Right ventricle myocardium superior (tissue), 1 donor: ENCODE results near the gene FOXN3. TPM values are rescaled to one million over a fixed set of nuclear protein-coding genes. Genes with fewer than 3 reads are reported as not detected.

Experiments
- ATAC-seq: fragments of 200-7000 bp; cut with Tn5 transposase; one replicate; pipeline ENCODE4 v1.9.1; 2020; ENCODE audit warnings: mild to moderate bottlenecking; ENCODE audit not compliant: poor library complexity
- DNase-seq: peaks from one replicate; pipeline ENCODE4 v3.0.0-alpha.2; 2020
- intact Hi-C: fragments of 100-400 bp; cut with DNase I; formaldehyde crosslinking; loops from one replicate; pipeline ENCODE4 v1.11.2; 2022
- total RNA-seq: library from RNA; stranded (reverse); fragmentation: NEBNext Ultra II Directional; extraction: Animal tissue kit (Norgen Biotek cat#: 25700); gene quantifications from one replicate; pipeline ENCODE4 v1.2.1, GENCODE V29; 2021
- donor health status: DM: no; HTN: yes; CAD: no; lungs with severe emphysema.

FOXN3 gene
- total RNA-seq, 1 donor from 2014 or later = 122 TPM

GRCh38 chr14:89325299-89325883 lies 91.6 kb downstream of the FOXN3 start:
- intact Hi-C loops = no loop called here
- ATAC-seq = no peak
- no peak for DNase-seq

GRCh38 chr14:89324501-89325298 lies 92.3 kb downstream of the FOXN3 start:
- no peak for DNase-seq
- intact Hi-C loops = no loop called here
- ATAC-seq = no peak

GRCh38 chr14:89320381-89321000 lies 96.5 kb downstream of the FOXN3 start:
- intact Hi-C loops = no loop called here

GRCh38 chr14:89319687-89320086 lies 97.3 kb downstream of the FOXN3 start:
- DNase-seq = no peak
- intact Hi-C loops = no loop called here
- no peak for ATAC-seq

More at GRCh38 chr14:89320381-89321000, 96.5 kb downstream of the FOXN3 start:
- ATAC-seq = no peak
- DNase-seq = no peak

- no peak for DNase-seq
- ATAC-seq = no peak
- intact Hi-C loops = no loop called here
These were observed 99.9 kb downstream of the FOXN3 start for GRCh38 chr14:89317051-89317691.

GRCh38 chr14:89315493-89316470 lies 101.3 kb downstream of the FOXN3 start:
- DNase-seq (no peak), ATAC-seq (no peak)
- intact Hi-C loops = no loop called here

GRCh38 chr14:89314274-89314673 lies 102.8 kb downstream of the FOXN3 start:
- intact Hi-C loops = no loop called here
- no peak for DNase-seq

GRCh38 chr14:89312932-89313331 lies 104.1 kb downstream of the FOXN3 start:
- ATAC-seq (no peak), DNase-seq (no peak)
- intact Hi-C loops = no loop called here

More at GRCh38 chr14:89314274-89314673, 102.8 kb downstream of the FOXN3 start:
- no peak for ATAC-seq

GRCh38 chr14:89310211-89310610 lies 106.8 kb downstream of the FOXN3 start:
- ATAC-seq = no peak
- no peak for DNase-seq

GRCh38 chr14:89309670-89310177 lies 107.3 kb downstream of the FOXN3 start:
- no peak for ATAC-seq
- intact Hi-C loops = loop anchor here (10.0 kb wide), 1 partner anchor 105 kb away; the partner anchor contains the start of gene FOXN3
- DNase-seq = no peak

More at GRCh38 chr14:89310211-89310610, 106.8 kb downstream of the FOXN3 start:
- intact Hi-C loops = no loop called here

- intact Hi-C loops = loop anchor here (10.0 kb wide), 1 partner anchor 106 kb away; the partner anchor contains the start of gene FOXN3
- ATAC-seq (no peak), DNase-seq (no peak)
These were observed 108.6 kb downstream of the FOXN3 start for GRCh38 chr14:89308232-89308959.

- intact Hi-C loops = loop anchor here (10.0 kb wide), 1 partner anchor 107 kb away; the partner anchor contains the start of gene FOXN3
- ATAC-seq (no peak), DNase-seq (no peak)
These were observed 109.6 kb downstream of the FOXN3 start for GRCh38 chr14:89307409-89307808.

- intact Hi-C loops = loop anchor here (10.0 kb wide), 1 partner anchor 110 kb away; the partner anchor contains the start of gene FOXN3
- peak; percentile 54 for DNase-seq
These were observed 111.9 kb downstream of the FOXN3 start for GRCh38 chr14:89304972-89305703.

GRCh38 chr14:89304561-89304960 lies 112.5 kb downstream of the FOXN3 start:
- intact Hi-C loops = loop anchor here (10.0 kb wide), 1 partner anchor 110 kb away; the partner anchor contains the start of gene FOXN3
- ATAC-seq (no peak), DNase-seq (no peak)

More at GRCh38 chr14:89304972-89305703, 111.9 kb downstream of the FOXN3 start:
- peak; percentile 21 for ATAC-seq

GRCh38 chr14:89303456-89304435 lies 113.3 kb downstream of the FOXN3 start:
- ATAC-seq (peak; percentile 79), DNase-seq (peak; percentile 61)
- intact Hi-C loops = loop anchor here (10.0 kb wide), 1 partner anchor 111 kb away; the partner anchor contains the start of gene FOXN3
